ENCODE measurements around the gene DMKN. TPM values are rescaled to one million over a fixed set of nuclear protein-coding genes. Genes with fewer than 3 reads are reported as not detected.
A peak's percentile ranks its signal among the peaks of the same experiment; 100 is the strongest.

Gene DMKN
- total and polyA plus RNA-seq, 2 donors from 2014 or later: 137 to 150 TPM

DNA sequence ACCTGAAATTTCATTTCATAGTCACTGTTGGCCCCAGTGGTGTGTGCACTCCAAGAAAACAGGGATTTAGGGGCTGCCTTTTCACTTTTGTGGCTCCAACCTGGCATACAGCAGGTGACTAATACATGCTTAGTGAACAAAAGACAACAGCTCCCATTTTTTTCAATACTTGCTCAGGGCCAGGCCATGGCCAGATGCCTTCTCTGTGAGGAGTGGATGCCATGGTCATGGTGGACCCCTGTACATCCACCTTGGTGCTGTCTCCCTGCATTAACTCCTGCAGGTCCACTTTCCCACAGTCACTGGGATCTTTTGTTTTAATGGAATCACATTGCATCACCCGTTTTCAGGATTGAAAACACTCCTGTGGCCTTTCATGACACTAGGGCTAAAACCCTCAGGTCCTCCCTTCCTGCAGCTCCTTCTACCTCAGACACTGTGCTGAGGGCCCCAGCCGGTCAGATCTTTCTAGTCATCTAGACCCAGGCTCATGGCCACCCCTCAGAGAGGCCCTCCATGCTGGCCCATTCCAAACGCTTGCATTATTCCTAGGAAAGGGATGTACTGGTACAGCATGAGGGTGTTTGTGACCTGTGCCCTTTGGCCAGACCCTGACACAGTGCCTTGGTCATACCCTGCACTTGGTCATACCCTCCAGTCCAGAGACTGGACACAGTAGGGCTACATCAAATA lies 30.8 kb upstream of the DMKN start:
- Histone ChIP-seq H3K4me3 (ENCODE audit: low read length in 3 of 3) (peak overlapping the region; percentile 44 to 94 (median 84)), H3K27me3 (ENCODE audit: control insufficient read depth, insufficient read depth, low read length) (no peaks in the 10 kb centered on the region), H3K9me3 (ENCODE audit: control insufficient read depth in 2 of 3, insufficient read depth in 1 of 3, low read length in 3 of 3) (no peaks in the 10 kb centered on the region), H3K36me3 (ENCODE audit: control insufficient read depth in 2 of 3, insufficient read depth in 3 of 3, low read length in 3 of 3) (peaks cover 0 to 3% (median 0%) of the 10 kb centered on the region in 3 donors), H3K9ac (ENCODE audit: low read length in 3 of 3) (peak overlapping the region; percentile 24 to 81 (median 78)), H3K4me1 (ENCODE audit: control insufficient read depth in 2 of 3, insufficient read depth in 2 of 3, low read depth in 1 of 3, low read length in 3 of 3) (peaks cover 0 to 16% (median 7%) of the 10 kb centered on the region in 3 donors), H3K27ac (ENCODE audit: low read depth in 2 of 2, low read length in 2 of 2) (no peak overlapping the region)
- TF ChIP-seq, protein P1, sequence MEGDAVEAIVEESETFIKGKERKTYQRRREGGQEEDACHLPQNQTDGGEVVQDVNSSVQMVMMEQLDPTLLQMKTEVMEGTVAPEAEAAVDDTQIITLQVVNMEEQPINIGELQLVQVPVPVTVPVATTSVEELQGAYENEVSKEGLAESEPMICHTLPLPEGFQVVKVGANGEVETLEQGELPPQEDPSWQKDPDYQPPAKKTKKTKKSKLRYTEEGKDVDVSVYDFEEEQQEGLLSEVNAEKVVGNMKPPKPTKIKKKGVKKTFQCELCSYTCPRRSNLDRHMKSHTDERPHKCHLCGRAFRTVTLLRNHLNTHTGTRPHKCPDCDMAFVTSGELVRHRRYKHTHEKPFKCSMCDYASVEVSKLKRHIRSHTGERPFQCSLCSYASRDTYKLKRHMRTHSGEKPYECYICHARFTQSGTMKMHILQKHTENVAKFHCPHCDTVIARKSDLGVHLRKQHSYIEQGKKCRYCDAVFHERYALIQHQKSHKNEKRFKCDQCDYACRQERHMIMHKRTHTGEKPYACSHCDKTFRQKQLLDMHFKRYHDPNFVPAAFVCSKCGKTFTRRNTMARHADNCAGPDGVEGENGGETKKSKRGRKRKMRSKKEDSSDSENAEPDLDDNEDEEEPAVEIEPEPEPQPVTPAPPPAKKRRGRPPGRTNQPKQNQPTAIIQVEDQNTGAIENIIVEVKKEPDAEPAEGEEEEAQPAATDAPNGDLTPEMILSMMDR (IDR thresholded peaks at IDR 0.05; ENCODE audit: borderline replicate concordance, extremely low read depth, insufficient read depth): no peak
- FAIRE-seq: no peak
- intact Hi-C loops (cut with DNase I): no loop called here
- DNase-seq: no peak

DNA sequence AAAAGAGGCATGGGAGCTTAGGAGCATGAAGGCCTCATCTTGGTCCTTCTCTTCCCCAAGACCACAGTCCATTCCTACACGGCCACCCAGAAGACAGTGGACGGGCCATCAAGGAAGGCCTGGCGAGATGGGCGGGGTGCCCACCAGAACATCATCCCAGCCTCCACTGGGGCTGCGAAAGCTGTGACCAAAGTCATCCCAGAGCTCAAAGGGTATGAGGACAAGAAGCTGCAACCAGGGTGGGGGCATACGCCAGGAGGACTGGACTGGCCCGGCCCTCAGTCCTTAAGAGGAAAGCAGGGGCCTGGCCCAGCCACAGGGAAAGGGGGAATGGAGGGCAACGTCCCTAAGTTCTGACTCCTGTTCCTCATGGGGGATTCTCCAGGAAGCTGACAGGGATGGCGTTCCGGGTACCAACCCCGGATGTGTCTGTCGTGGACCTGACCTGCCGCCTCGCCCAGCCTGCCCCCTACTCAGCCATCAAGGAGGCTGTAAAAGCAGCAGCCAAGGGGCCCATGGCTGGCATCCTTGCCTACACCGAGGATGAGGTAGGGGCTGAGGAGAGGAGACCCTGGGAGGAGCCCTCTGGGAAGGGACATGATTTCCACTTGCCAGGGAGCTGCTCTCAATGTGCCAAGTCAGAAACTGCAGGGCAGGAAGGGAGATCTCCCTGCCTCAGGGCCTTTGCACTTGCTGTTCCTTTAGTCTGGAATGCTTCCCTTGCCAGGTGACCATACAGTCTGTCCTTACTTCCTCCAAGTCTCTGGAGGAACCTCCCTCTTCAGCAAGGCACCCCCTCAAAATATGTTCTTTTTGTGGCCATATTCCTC lies 30.0 kb upstream of the DMKN start:
- H3K27ac ChIP-seq (ENCODE audit: low read depth in 2 of 2, low read length in 2 of 2): no peak overlapping the region
- TF ChIP-seq, protein P1 (IDR thresholded peaks at IDR 0.05; ENCODE audit: borderline replicate concordance, extremely low read depth, insufficient read depth): no peak
- H3K4me3 ChIP-seq (ENCODE audit: low read length in 3 of 3): no peak overlapping the region
- H3K27me3 ChIP-seq (ENCODE audit: control insufficient read depth, insufficient read depth, low read length): no peaks in the 10 kb centered on the region
- no peak for FAIRE-seq
- H3K9me3 ChIP-seq (ENCODE audit: control insufficient read depth in 2 of 3, insufficient read depth in 1 of 3, low read length in 3 of 3): no peaks in the 10 kb centered on the region
- H3K9ac ChIP-seq (ENCODE audit: low read length in 3 of 3): no peak overlapping the region
- intact Hi-C loops (cut with DNase I): no loop called here
- H3K4me1 ChIP-seq (ENCODE audit: control insufficient read depth in 2 of 3, insufficient read depth in 2 of 3, low read depth in 1 of 3, low read length in 3 of 3): peaks cover 0 to 16% (median 7%) of the 10 kb centered on the region in 3 donors
- DNase-seq: peak in 1 of 5 donors; percentile 70
- H3K36me3 ChIP-seq (ENCODE audit: control insufficient read depth in 2 of 3, insufficient read depth in 3 of 3, low read length in 3 of 3): peaks cover 0 to 3% (median 0%) of the 10 kb centered on the region in 3 donors

DNA sequence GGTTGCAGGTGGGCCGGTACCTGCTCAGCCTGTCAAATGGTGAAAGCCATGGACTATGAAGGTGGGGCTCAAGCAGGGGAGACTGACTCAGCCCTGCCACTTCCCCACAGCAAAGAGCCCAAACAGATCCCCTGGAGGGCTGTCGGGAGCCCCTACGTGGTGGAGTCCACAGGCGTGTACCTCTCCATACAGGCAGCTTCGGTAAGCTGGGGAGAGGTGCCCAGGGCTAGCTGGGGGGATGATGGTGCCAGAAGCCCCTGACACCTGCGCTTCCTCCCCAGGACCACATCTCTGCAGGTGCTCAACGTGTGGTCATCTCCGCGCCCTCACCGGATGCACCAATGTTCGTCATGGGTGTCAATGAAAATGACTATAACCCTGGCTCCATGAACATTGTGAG lies 28.8 kb upstream of the DMKN start:
- no peaks in the 10 kb centered on the region for H3K9me3 ChIP-seq (ENCODE audit: control insufficient read depth in 2 of 3, insufficient read depth in 1 of 3, low read length in 3 of 3)
- H3K4me3 ChIP-seq (ENCODE audit: low read length in 3 of 3): no peak overlapping the region
- no peaks in the 10 kb centered on the region for H3K27me3 ChIP-seq (ENCODE audit: control insufficient read depth, insufficient read depth, low read length)
- peaks cover 0 to 1% (median 0%) of the 10 kb centered on the region in 3 donors for H3K36me3 ChIP-seq (ENCODE audit: control insufficient read depth in 2 of 3, insufficient read depth in 3 of 3, low read length in 3 of 3)
- FAIRE-seq (no peak), DNase-seq (peak in 1 of 5 donors; percentile 63)
- TF ChIP-seq, protein P1 (IDR thresholded peaks at IDR 0.05; ENCODE audit: borderline replicate concordance, extremely low read depth, insufficient read depth): no peak
- intact Hi-C loops (cut with DNase I): no loop called here
- H3K9ac ChIP-seq (ENCODE audit: low read length in 3 of 3): no peak overlapping the region
- H3K27ac ChIP-seq (ENCODE audit: low read depth in 2 of 2, low read length in 2 of 2): no peak overlapping the region
- H3K4me1 ChIP-seq (ENCODE audit: control insufficient read depth in 2 of 3, insufficient read depth in 2 of 3, low read depth in 1 of 3, low read length in 3 of 3): peaks cover 0 to 16% (median 7%) of the 10 kb centered on the region in 3 donors
